ENCODE measurements around the gene TERT. TPM values are rescaled to one million over a fixed set of nuclear protein-coding genes. Genes with fewer than 3 reads are reported as not detected.

Gene TERT
- total RNA-seq, 2 donors from 2014 or later: 3.6 TPM; not detected in 1

- WGBS: 94% methylated on average over 20 of the region's 38 CpGs
- H3K4me3 ChIP-seq: no peak overlapping the region
- no peaks in the 10 kb centered on the region for H3K27me3 ChIP-seq (replicated peaks; ENCODE audit: insufficient read depth)
- H3K27ac ChIP-seq: no peak overlapping the region
- no peak for TF ChIP-seq POLR2A (IDR thresholded peaks at IDR 0.05)
- TF ChIP-seq POLR2AphosphoS5 (IDR thresholded peaks at IDR 0.05): no peak
- TF ChIP-seq CTCF (IDR thresholded peaks at IDR 0.05): no peak
- intact Hi-C loops (cut with DNase I): no loop called here
- H3K4me1 ChIP-seq (replicated peaks): no peaks in the 10 kb centered on the region
- DNase-seq (ENCODE audit: low spot score): no peak
- H3K9me3 ChIP-seq: no peaks in the 10 kb centered on the region
- no peaks in the 10 kb centered on the region for H3K36me3 ChIP-seq
These were observed 78.5 kb downstream of the TERT start for GRCh38 chr5:1216211-1216917.

GRCh38 chr5:1215320-1216096 is 79.4 kb downstream of the TERT start:
- intact Hi-C loops (cut with DNase I): no loop called here
- Histone ChIP-seq H3K4me3 (no peak overlapping the region), H3K4me1 (replicated peaks) (no peaks in the 10 kb centered on the region), H3K27me3 (replicated peaks; ENCODE audit: insufficient read depth) (no peaks in the 10 kb centered on the region), H3K9me3 (no peaks in the 10 kb centered on the region), H3K36me3 (no peaks in the 10 kb centered on the region), H3K27ac (no peak overlapping the region)
- 95% methylated on average over 23 of the region's 23 CpGs for WGBS
- no peak for TF ChIP-seq POLR2AphosphoS5 (IDR thresholded peaks at IDR 0.05)
- no peak for TF ChIP-seq POLR2A (IDR thresholded peaks at IDR 0.05)
- no peak for TF ChIP-seq CTCF (IDR thresholded peaks at IDR 0.05)
- no peak for DNase-seq (ENCODE audit: low spot score)

GRCh38 chr5:1214936-1215220 is 80.0 kb downstream of the TERT start:
- H3K27me3 ChIP-seq (replicated peaks; ENCODE audit: insufficient read depth): no peaks in the 10 kb centered on the region
- no peaks in the 10 kb centered on the region for H3K4me1 ChIP-seq (replicated peaks)
- H3K4me3 ChIP-seq: no peak overlapping the region
- WGBS: 54% methylated on average over 2 of the region's 2 CpGs
- DNase-seq (ENCODE audit: low spot score): no peak
- TF ChIP-seq CTCF (IDR thresholded peaks at IDR 0.05) (no peak), POLR2AphosphoS5 (IDR thresholded peaks at IDR 0.05) (no peak), POLR2A (IDR thresholded peaks at IDR 0.05) (no peak)
- H3K27ac ChIP-seq: no peak overlapping the region
- no peaks in the 10 kb centered on the region for H3K36me3 ChIP-seq
- H3K9me3 ChIP-seq: no peaks in the 10 kb centered on the region
- intact Hi-C loops (cut with DNase I): no loop called here

DNA sequence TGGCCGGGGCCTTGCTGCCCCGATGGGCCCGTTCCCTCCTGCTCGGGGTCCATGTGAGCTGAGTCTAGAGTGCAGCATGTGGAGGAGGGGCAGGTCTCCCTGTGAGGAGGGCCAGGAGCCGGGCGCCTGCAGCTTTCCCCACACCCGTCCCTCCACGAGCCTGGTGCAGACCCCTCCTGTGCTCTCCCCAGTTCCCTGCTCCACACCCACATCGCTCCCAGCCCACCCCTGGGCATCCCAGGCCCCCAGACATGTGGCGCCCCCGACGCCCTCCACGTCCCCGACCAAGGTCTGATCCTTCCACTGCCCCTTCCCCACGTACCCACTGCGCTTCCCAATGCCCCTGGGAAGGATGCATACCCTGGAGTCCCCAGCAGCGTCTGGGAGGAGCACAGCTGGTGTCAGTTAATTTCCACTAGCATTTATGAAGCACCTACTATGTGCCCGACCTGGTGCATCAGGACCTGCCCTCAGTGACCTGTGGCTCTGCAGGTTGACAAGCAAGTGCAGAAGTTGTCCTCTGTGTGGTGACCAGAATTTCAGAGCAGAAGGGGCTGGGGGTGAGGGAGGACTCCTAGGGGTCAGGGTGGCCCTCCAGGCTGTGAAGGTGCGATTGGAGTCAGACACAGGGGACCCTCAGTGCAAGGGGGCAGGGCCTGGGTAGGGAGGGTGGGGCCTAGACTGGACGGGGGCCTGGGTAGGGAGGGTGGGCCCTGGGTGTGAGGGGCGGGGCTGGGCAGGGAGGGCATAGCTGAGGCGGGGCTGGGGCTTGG is 80.5 kb downstream of the TERT start:
- H3K9me3 ChIP-seq: no peaks in the 10 kb centered on the region
- DNase-seq (ENCODE audit: low spot score): no peak
- WGBS: 67% methylated on average over 22 of the region's 22 CpGs
- intact Hi-C loops (cut with DNase I): no loop called here
- no peaks in the 10 kb centered on the region for H3K36me3 ChIP-seq
- no peak overlapping the region for H3K4me3 ChIP-seq
- no peaks in the 10 kb centered on the region for H3K4me1 ChIP-seq (replicated peaks)
- TF ChIP-seq POLR2A (IDR thresholded peaks at IDR 0.05) (no peak), CTCF (IDR thresholded peaks at IDR 0.05) (no peak), POLR2AphosphoS5 (IDR thresholded peaks at IDR 0.05) (no peak)
- H3K27me3 ChIP-seq (replicated peaks; ENCODE audit: insufficient read depth): no peaks in the 10 kb centered on the region
- H3K27ac ChIP-seq: no peak overlapping the region

Measured in prostate gland (tissue), 2 donors.